ENCODE measurements around the gene SLC27A3. TPM values are rescaled to one million over a fixed set of nuclear protein-coding genes. Genes with fewer than 3 reads are reported as not detected.

The SLC27A3 gene
- polyA plus RNA-seq, 2 of the 4 experiments (the other 2 are of a cell fraction), result 1.3 to 2.1 TPM

- FAIRE-seq (no peak), ATAC-seq (no peak), DNase-seq (ENCODE audit: low read depth in 1 of 2, low spot score in 1 of 2) (no peak)
- POLR2A ChIA-PET, result no interaction called here
- H3K4me3 ChIP-seq, result no peak overlapping the region
- no peak overlapping the region for H3K4me2 ChIP-seq
- H3K4me1 ChIP-seq, result no peaks in the 10 kb centered on the region
- TF ChIP-seq, protein P1, sequence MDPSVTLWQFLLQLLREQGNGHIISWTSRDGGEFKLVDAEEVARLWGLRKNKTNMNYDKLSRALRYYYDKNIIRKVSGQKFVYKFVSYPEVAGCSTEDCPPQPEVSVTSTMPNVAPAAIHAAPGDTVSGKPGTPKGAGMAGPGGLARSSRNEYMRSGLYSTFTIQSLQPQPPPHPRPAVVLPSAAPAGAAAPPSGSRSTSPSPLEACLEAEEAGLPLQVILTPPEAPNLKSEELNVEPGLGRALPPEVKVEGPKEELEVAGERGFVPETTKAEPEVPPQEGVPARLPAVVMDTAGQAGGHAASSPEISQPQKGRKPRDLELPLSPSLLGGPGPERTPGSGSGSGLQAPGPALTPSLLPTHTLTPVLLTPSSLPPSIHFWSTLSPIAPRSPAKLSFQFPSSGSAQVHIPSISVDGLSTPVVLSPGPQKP (IDR thresholded peaks at IDR 0.05; ENCODE audit: low read depth, low read length), result no peak
- TF ChIP-seq ZSCAN20 (CRISPR knock-in tag; IDR thresholded peaks at IDR 0.05) (no peak), BHLHE40 (IDR thresholded peaks at IDR 0.05; ENCODE audit: low read depth, low read length) (no peak), RARB (CRISPR knock-in tag; IDR thresholded peaks at IDR 0.05) (no peak), PBX3 (IDR thresholded peaks at IDR 0.05) (no peak)
- H3K27ac ChIP-seq, result no peak overlapping the region
- no peaks in the 10 kb centered on the region for H3K9me3 ChIP-seq
- 50% methylated on average over 9 of the region's 9 CpGs for WGBS (ENCODE audit: missing lambda C conversion rate)
- CTCF ChIA-PET, result interaction anchor here (1.8 to 6.7 kb wide), 4 partner anchors 13 to 193 kb away, joined by 5 to 39 read pairs (median 16); partner anchors contain the start of genes DENND4B and RAB13
Observed at GRCh38 chr1:153793261-153793972, 18.2 kb downstream of the SLC27A3 start.

- H3K27ac ChIP-seq, result no peak overlapping the region
- 77% methylated on average over 10 of the region's 12 CpGs for WGBS (ENCODE audit: missing lambda C conversion rate)
- no peak overlapping the region for H3K4me2 ChIP-seq
- DNase-seq (ENCODE audit: low read depth in 1 of 2, low spot score in 1 of 2) (no peak), ATAC-seq (no peak), FAIRE-seq (no peak)
- no peaks in the 10 kb centered on the region for H3K4me1 ChIP-seq
- ChIA-PET POLR2A (no interaction called here), CTCF (interaction anchor here (4.5 to 6.7 kb wide), 2 partner anchors 13 to 193 kb away, joined by 26 to 39 read pairs; partner anchors contain the start of gene RAB13)
- H3K9me3 ChIP-seq, result no peaks in the 10 kb centered on the region
- TF ChIP-seq HDAC2 (IDR thresholded peaks at IDR 0.05), result no peak
- TF ChIP-seq RARB (CRISPR knock-in tag; IDR thresholded peaks at IDR 0.05), result no peak
- no peak for TF ChIP-seq EHMT2 (IDR thresholded peaks at IDR 0.05; ENCODE audit: low read depth)
- no peak for TF ChIP-seq FOSL2 (IDR thresholded peaks at IDR 0.05)
- no peak for TF ChIP-seq FOSL2 (CRISPR knock-in tag; IDR thresholded peaks at IDR 0.05)
- TF ChIP-seq, protein P2, sequence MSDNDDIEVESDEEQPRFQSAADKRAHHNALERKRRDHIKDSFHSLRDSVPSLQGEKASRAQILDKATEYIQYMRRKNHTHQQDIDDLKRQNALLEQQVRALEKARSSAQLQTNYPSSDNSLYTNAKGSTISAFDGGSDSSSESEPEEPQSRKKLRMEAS (IDR thresholded peaks at IDR 0.05), result no peak
- TF ChIP-seq JUNB (IDR thresholded peaks at IDR 0.05), result no peak
- H3K4me3 ChIP-seq, result no peak overlapping the region
Observed at GRCh38 chr1:153793973-153794615, 18.9 kb downstream of the SLC27A3 start.

GRCh38 chr1:153794624-153795329 lies 19.6 kb downstream of the SLC27A3 start:
- WGBS (ENCODE audit: missing lambda C conversion rate), result 60% methylated on average over 5 of the region's 14 CpGs
- FAIRE-seq (no peak), DNase-seq (ENCODE audit: low read depth in 1 of 2, low spot score in 1 of 2) (no peak), ATAC-seq (no peak)
- Histone ChIP-seq H3K27ac (no peak overlapping the region), H3K4me1 (no peaks in the 10 kb centered on the region), H3K4me2 (no peak overlapping the region), H3K4me3 (no peak overlapping the region), H3K9me3 (no peaks in the 10 kb centered on the region)
- ChIA-PET POLR2A (interaction anchor here (1.3 kb wide), 1 partner anchor 196 kb away, joined by 8 read pairs; the partner anchor contains the start of gene RPS27), CTCF (interaction anchor here (4.5 to 6.7 kb wide), 2 partner anchors 12 to 192 kb away, joined by 26 to 39 read pairs; partner anchors contain the start of gene RAB13)
- TF ChIP-seq KDM1A (IDR thresholded peaks at IDR 0.05; ENCODE audit: low read depth) (no peak), RARB (CRISPR knock-in tag; IDR thresholded peaks at IDR 0.05) (no peak), FOXS1 (CRISPR knock-in tag; IDR thresholded peaks at IDR 0.05) (no peak), RFX5 (IDR thresholded peaks at IDR 0.05) (no peak)

- TF ChIP-seq RAD21 (conservative IDR thresholded peaks at IDR 0.05 in 1 of 2, IDR thresholded peaks at IDR 0.05 in 1 of 2) (no peak), RNF2 (IDR thresholded peaks at IDR 0.05; ENCODE audit: borderline replicate concordance, low read depth) (no peak), PHF8 (IDR thresholded peaks at IDR 0.05; ENCODE audit: borderline replicate concordance, low read depth) (no peak), FOSB (CRISPR knock-in tag; IDR thresholded peaks at IDR 0.05) (no peak), ESRRA (IDR thresholded peaks at IDR 0.05; ENCODE audit: borderline replicate concordance, low read length) (no peak), JUN (IDR thresholded peaks at IDR 0.05) (no peak), HOXB13 (CRISPR knock-in tag; IDR thresholded peaks at IDR 0.05; ENCODE audit: low read depth) (no peak), RFX5 (IDR thresholded peaks at IDR 0.05) (no peak), JUNB (IDR thresholded peaks at IDR 0.05) (no peak), RCOR1 (IDR thresholded peaks at IDR 0.05; ENCODE audit: low read depth, low read length) (no peak), RARB (CRISPR knock-in tag; IDR thresholded peaks at IDR 0.05) (no peak), FOSL2 (IDR thresholded peaks at IDR 0.05) (no peak), FOSL2 (CRISPR knock-in tag; IDR thresholded peaks at IDR 0.05) (no peak), HDAC2 (IDR thresholded peaks at IDR 0.05) (no peak), EP300 (IDR thresholded peaks at IDR 0.05) (no peak)
- TF ChIP-seq, protein P2 (IDR thresholded peaks at IDR 0.05), result no peak
- TF ChIP-seq, protein P3, sequence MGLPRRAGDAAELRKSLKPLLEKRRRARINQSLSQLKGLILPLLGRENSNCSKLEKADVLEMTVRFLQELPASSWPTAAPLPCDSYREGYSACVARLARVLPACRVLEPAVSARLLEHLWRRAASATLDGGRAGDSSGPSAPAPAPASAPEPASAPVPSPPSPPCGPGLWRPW (IDR thresholded peaks at IDR 0.05), result no peak
- no peak overlapping the region for H3K4me3 ChIP-seq
- no peak for ATAC-seq
- ChIA-PET CTCF (interaction anchor here (3.7 to 6.7 kb wide), 3 partner anchors 11 to 191 kb away, joined by 26 to 39 read pairs (median 29); partner anchors contain the start of gene RAB13), POLR2A (interaction anchor here (1.3 kb wide), 1 partner anchor 195 kb away, joined by 8 read pairs; the partner anchor contains the start of gene RPS27)
- no peaks in the 10 kb centered on the region for H3K4me1 ChIP-seq
- H3K27ac ChIP-seq, result no peak overlapping the region
- no peaks in the 10 kb centered on the region for H3K9me3 ChIP-seq
- no peak overlapping the region for H3K4me2 ChIP-seq
- DNase-seq (ENCODE audit: low read depth in 1 of 2, low spot score in 1 of 2), result no peak
- no peak for FAIRE-seq
- WGBS (ENCODE audit: missing lambda C conversion rate), result 79% methylated on average over 15 of the region's 18 CpGs
Observed at GRCh38 chr1:153795330-153795837, 20.2 kb downstream of the SLC27A3 start.
